Gastrocnemius medialis (tissue), 4 donors: ENCODE results near the gene PLSCR1.

Experiments used
- CTCF ChIP-seq, 5 experiments: fragments of 450-650 bp in 3 of 5; fragments of 200-600 bp in 2 of 5; sonication (generic) in 2 of 5; IDR thresholded peaks in 4 of 5; conservative IDR thresholded peaks in 1 of 5; 1 replicate in 4 of 5; 2 replicates in 1 of 5; pipeline ENCODE4 v1.5.1; 2016 to 2019; ENCODE audit warnings: antibody characterized with exemption in 5 of 5, mild to moderate bottlenecking in 3 of 5, moderate library complexity in 3 of 5
- POLR2A ChIP-seq, 2 donors: fragments of 450-650 bp; IDR thresholded peaks; one replicate each; pipeline ENCODE4 v1.6.1; 2017; ENCODE audit warnings: antibody characterized with exemption in 2 of 2, mild to moderate bottlenecking in 2 of 2, moderate library complexity in 2 of 2

GRCh38 chr3:146585156-146585555 is 40.7 kb upstream of the PLSCR1 start:
- TF ChIP-seq CTCF (IDR thresholded peaks at IDR 0.05 in 4 of 5, conservative IDR thresholded peaks at IDR 0.05 in 1 of 5) (no peak), POLR2A (IDR thresholded peaks at IDR 0.05) (no peak)
